Esophagus muscularis mucosa (tissue), 4 donors: ENCODE data around the gene POLR3G. TPM values are rescaled to one million over a fixed set of nuclear protein-coding genes. Genes with fewer than 3 reads are reported as not detected.

Experiments
- DNase-seq: peaks from one replicate; pipeline ENCODE4 v3.0.0-alpha.2; 2017; ENCODE audit errors: extremely low spot score
- H3K27ac ChIP-seq, 4 donors: fragments of 200-600 bp; sonication (generic); replicated peaks in 1 of 4; 1 replicate in 3 of 4; 2 replicates in 1 of 4; pipeline ENCODE4 v1.5.1; 2016 to 2019; ENCODE audit warnings: mild to moderate bottlenecking in 1 of 4
- H3K27me3 ChIP-seq, 4 donors: fragments of 200-600 bp; sonication (generic); one replicate each; pipeline versions ENCODE4 v1.5.1 to v1.6.0; 2016 to 2019
- H3K36me3 ChIP-seq, 4 donors: fragments of 200-600 bp; sonication (generic); one replicate each; pipeline ENCODE4 v1.5.1; 2016 to 2019
- H3K4me1 ChIP-seq, 4 donors: fragments of 200-600 bp; sonication (generic); one replicate each; pipeline ENCODE4 v1.5.1; 2016 to 2019
- H3K4me3 ChIP-seq, 4 donors: fragments of 200-600 bp; sonication (generic); 1 replicate in 2 of 4; 2 replicates in 2 of 4; pipeline ENCODE4 v1.5.1; 2016 to 2019; ENCODE audit warnings: mild to moderate bottlenecking in 4 of 4, moderate library complexity in 1 of 4
- H3K9me3 ChIP-seq, 4 donors: fragments of 200-600 bp; sonication (generic); 1 replicate in 3 of 4; 2 replicates in 1 of 4; pipeline ENCODE4 v1.5.1; 2016 to 2019
- EP300 ChIP-seq: sonication (generic); formaldehyde crosslinking; IDR thresholded peaks from one replicate; pipeline ENCODE4 v1.6.1; 2017; ENCODE audit warnings: antibody characterized with exemption
- POLR2A ChIP-seq: fragments of 450-650 bp; IDR thresholded peaks from one replicate; pipeline ENCODE4 v1.6.1; 2017; ENCODE audit warnings: antibody characterized with exemption, moderate library complexity, mild to moderate bottlenecking, low read depth
- POLR2AphosphoS5 ChIP-seq, 2 donors: sonication (generic); formaldehyde crosslinking; IDR thresholded peaks; one replicate each; pipeline ENCODE4 v1.6.1; 2017; ENCODE audit warnings: antibody characterized with exemption in 2 of 2
- WGBS: methylation state at CpG from one replicate; pipeline ENCODE4 v1.1.5; 2018; 5-methylcytosine and 5-hydroxymethylcytosine counted together
- intact Hi-C: fragments of 100-400 bp; cut with DNase I; formaldehyde crosslinking; loops from one replicate; pipeline ENCODE4 v1.15.1; 2023
- total RNA-seq, 4 donors: library from RNA; depleted of rRNA; stranded (reverse); fragments of >200 nt; gene quantifications; one replicate each; pipeline versions ENCODE4 v1.1.0 to v1.2.1, GENCODE V29; 2016
- TF ChIP-seq, protein P1 (sequence below), 3 experiments: fragments of 200-600 bp in 2 of 3; fragments of 450-650 bp in 1 of 3; sonication (generic) in 2 of 3; IDR thresholded peaks; one replicate each; pipeline ENCODE4 v1.5.1; 2017 to 2019; ENCODE audit warnings: antibody characterized with exemption in 3 of 3, mild to moderate bottlenecking in 2 of 3, moderate library complexity in 1 of 3

The POLR3G gene
- total RNA-seq, 4 donors from 2014 or later, result 0.42 to 2.5 (median 1.4) TPM

DNA sequence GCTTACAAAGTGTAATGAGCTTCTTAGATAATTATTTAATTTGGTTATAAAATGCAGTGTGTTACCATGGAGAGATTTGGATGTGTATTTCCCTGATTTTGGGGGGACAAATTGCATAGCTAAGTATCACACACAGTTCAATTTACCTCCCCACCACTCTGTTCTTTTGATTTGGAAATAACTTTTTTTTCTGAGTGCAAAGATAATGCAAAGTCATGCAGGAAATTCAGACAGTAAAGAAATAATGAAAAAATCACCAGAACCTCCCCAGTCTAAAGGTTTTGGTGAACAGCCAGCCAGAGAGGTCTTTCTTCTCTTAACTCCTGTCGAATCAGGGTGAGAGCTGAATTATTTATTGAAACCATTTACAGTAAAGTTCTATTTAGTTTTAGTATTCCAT is 87.1 kb downstream of the POLR3G start:
- TF ChIP-seq, protein P1, sequence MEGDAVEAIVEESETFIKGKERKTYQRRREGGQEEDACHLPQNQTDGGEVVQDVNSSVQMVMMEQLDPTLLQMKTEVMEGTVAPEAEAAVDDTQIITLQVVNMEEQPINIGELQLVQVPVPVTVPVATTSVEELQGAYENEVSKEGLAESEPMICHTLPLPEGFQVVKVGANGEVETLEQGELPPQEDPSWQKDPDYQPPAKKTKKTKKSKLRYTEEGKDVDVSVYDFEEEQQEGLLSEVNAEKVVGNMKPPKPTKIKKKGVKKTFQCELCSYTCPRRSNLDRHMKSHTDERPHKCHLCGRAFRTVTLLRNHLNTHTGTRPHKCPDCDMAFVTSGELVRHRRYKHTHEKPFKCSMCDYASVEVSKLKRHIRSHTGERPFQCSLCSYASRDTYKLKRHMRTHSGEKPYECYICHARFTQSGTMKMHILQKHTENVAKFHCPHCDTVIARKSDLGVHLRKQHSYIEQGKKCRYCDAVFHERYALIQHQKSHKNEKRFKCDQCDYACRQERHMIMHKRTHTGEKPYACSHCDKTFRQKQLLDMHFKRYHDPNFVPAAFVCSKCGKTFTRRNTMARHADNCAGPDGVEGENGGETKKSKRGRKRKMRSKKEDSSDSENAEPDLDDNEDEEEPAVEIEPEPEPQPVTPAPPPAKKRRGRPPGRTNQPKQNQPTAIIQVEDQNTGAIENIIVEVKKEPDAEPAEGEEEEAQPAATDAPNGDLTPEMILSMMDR (IDR thresholded peaks at IDR 0.05), result no peak
- WGBS, result 53% methylated on average over 1 of the region's 1 CpG
- Histone ChIP-seq H3K27ac (no peak overlapping the region), H3K4me3 (no peak overlapping the region), H3K36me3 (no peaks in the 10 kb centered on the region), H3K9me3 (no peaks in the 10 kb centered on the region), H3K27me3 (peaks cover 0 to 47% (median 14%) of the 10 kb centered on the region in 4 donors), H3K4me1 (peaks cover 10 to 16% (median 15%) of the 10 kb centered on the region in 4 donors)
- DNase-seq, result no peak
- intact Hi-C loops, result no loop called here

- intact Hi-C loops, result no loop called here
- 62% methylated on average over 5 of the region's 5 CpGs for WGBS
- H3K4me3 ChIP-seq, result no peak overlapping the region
- DNase-seq, result no peak
- TF ChIP-seq POLR2A (no peak), EP300 (no peak), POLR2AphosphoS5 (IDR thresholded peaks at IDR 0.05) (no peak)
- TF ChIP-seq, protein P1 (IDR thresholded peaks at IDR 0.05), result no peak
- peaks cover 10 to 16% (median 15%) of the 10 kb centered on the region in 4 donors for H3K4me1 ChIP-seq
- H3K36me3 ChIP-seq, result no peaks in the 10 kb centered on the region
- no peak overlapping the region for H3K27ac ChIP-seq
- no peaks in the 10 kb centered on the region for H3K9me3 ChIP-seq
- peaks cover 0 to 42% (median 14%) of the 10 kb centered on the region in 4 donors for H3K27me3 ChIP-seq
Measured at GRCh38 chr5:90562341-90562740, 87.7 kb downstream of the POLR3G start.

- DNase-seq, result no peak
- Histone ChIP-seq H3K27ac (no peak overlapping the region), H3K4me3 (no peak overlapping the region), H3K36me3 (no peaks in the 10 kb centered on the region), H3K27me3 (peaks cover 0 to 35% (median 11%) of the 10 kb centered on the region in 4 donors), H3K9me3 (no peaks in the 10 kb centered on the region), H3K4me1 (peaks cover 9 to 11% (median 10%) of the 10 kb centered on the region in 4 donors)
- TF ChIP-seq, protein P1 (IDR thresholded peaks at IDR 0.05), result no peak
- TF ChIP-seq EP300 (no peak), POLR2A (no peak), POLR2AphosphoS5 (IDR thresholded peaks at IDR 0.05) (no peak)
- 29% methylated on average over 1 of the region's 1 CpG for WGBS
- intact Hi-C loops, result no loop called here
Measured at GRCh38 chr5:90563108-90563507, 88.4 kb downstream of the POLR3G start.

Other genes with a start within 250 kb of the POLR3G start
- gene CETN3, start 65.1 kb upstream of the POLR3G start, total RNA-seq, result 1 to 10 TPM; 4.3 to 8.7 (median 6.2) TPM
- gene MBLAC2, start 93 bp upstream of the POLR3G start, total RNA-seq, result 1 to 10 TPM; 2.2 to 5.6 (median 4.6) TPM
- gene LYSMD3, start 54.7 kb downstream of the POLR3G start, total RNA-seq, result 10 to 100 TPM; 12.9 to 21.2 (median 16.3) TPM
- gene ADGRV1, start 83.9 kb downstream of the POLR3G start, total RNA-seq, result 1 to 10 TPM in 1 of 4 donors, under 1 TPM in 3; 0.42 to 1.4 (median 0.54) TPM